GM18517 (cell line): ENCODE measurements around the gene THRB.
"Not testable (repeated sequence)": the region's sequence is repeated elsewhere in the genome, so short reads cannot be mapped to it uniquely, and the experiment has no call there.

ENCODE experiments used
- ATAC-seq: cut with Tn5 transposase; IDR thresholded peaks from one replicate; pipeline ENCODE4 v1.9.1; 2021; ENCODE audit warnings: mild to moderate bottlenecking, moderate library complexity; ENCODE audit not compliant: unreplicated experiment

The THRB gene

DNA sequence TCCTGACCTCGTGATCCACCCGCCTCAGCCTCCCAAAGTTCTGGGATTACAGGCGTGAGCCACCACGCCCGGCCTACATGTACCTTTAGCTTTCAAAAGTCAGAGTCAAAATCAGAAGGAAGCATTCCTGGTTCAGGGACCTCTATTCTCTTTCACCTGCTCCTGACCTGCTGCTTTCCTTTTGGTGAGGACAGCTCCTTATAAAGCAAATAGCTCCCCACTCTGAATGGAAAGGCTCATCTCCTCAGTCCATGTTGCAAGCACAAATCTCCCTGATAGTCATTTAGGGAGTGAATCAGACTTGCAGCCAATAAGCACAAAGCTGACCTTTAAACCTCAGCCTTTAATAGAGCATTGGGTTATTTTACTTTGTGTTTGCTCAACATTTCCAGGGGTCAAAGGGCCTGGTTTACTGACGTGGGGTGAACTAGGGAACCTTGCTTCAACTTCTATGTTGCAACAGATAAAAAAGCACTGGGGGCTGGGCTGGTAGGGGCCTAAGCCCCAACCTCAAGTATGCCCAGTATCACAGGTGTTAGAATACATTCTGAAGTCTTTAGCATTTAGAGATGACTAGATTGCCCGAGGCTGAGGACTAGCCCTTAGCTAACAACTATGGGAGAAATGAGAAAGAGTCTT is 43.1 kb downstream of the THRB start:
- no peak for ATAC-seq

DNA sequence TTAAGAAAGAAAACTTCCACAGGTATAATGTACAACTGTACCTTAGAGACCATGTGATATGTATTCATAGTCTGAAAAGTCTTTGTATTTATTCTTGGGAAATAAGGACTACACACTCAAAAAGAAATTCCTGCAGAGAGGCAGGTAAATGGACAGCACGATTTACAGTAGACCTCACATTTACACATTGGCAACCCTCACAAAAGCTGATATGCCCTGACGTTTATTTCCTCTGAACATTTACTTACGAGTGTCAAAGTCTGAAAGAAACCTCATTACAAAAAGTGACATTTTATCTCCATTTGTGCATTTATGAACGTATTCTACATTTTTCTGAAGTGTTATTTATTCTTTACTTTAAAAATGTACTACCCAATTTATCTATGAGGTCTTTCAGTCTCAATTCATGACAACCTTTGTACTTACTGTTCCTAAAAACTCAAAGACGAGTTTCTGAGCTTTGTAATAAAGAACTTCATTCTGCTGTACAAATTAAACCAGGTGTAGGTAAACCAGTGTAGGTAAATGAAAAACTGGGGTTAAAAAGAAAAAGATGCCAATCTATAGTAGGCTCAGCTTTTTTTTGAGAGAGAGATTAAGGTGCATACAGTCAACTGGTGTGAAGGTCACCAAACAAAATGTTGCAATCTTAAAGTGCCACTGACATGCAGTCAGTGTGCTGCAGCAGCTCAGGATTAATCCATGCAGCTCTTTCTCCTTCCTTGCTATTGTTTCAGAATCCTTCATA is 44.3 kb downstream of the THRB start:
- ATAC-seq: no peak

- ATAC-seq: no peak
Observed at GRCh38 chr3:24447836-24448235, 46.8 kb downstream of the THRB start.

DNA sequence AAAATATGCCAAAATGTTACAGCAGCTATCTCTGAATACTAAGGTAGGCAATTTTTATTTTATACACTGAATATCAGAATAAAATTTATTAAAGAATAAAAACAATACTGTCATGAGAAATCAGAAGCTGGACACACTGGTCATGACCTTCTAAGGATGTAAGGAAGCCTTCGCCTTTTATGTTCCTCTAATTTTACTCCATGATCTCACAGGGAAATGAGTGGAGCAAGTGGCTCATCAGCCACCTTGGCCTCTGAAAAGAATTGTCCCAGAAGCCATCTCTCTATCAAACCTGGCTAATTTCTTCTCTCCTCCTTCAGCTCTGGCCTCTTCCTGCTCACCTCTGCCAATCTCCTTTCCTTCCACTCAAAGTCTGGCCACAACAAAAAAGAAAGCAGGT is 48.6 kb downstream of the THRB start:
- no peak for ATAC-seq

- no peak for ATAC-seq
Observed at GRCh38 chr3:24443476-24443875, 51.2 kb downstream of the THRB start.

GRCh38 chr3:24440760-24441464 is 53.7 kb downstream of the THRB start:
- no peak for ATAC-seq

DNA sequence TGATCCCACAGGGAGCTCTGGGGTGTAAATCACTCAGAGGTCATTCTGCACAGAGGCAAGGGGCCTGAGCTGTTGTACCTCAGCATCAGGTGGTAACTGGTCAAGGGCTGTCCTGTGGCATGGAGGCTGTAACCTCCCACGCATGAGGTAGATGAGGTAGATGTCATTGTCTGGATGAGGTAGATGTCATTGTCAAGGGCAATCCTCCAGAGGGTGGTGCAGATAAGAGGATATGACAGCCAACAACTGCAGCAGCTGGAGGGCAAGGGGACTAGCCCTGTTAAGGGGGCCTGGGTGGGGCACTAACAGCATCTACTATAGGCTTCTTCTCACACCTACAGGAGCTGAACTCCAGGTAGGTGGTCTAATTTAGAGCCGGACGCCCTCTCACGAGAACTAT is 55.6 kb downstream of the THRB start:
- ATAC-seq: no peak

- no peak for ATAC-seq
Observed at GRCh38 chr3:24437326-24437725, 57.3 kb downstream of the THRB start.

- ATAC-seq: no peak
Observed at GRCh38 chr3:24435584-24435983, 59.1 kb downstream of the THRB start.

DNA sequence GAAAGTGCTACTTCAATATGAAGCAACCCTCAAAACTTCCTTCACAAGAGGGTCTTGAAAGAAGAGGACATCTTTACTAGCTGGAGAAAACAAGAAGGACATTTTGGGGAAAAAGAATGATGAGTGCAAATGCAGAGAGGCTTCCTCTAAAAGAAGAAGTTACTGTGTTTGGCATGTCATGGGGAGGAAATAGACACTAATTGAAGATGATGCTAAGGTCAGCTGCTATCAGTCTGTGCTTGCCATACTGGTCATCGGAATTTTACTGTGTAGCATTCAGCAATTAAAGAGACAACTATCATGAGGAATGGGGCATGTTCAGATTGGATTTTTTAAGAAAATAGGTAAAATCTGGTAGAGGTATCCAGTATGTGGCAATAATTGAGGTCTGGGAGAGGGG is 60.0 kb downstream of the THRB start:
- ATAC-seq: no peak

DNA sequence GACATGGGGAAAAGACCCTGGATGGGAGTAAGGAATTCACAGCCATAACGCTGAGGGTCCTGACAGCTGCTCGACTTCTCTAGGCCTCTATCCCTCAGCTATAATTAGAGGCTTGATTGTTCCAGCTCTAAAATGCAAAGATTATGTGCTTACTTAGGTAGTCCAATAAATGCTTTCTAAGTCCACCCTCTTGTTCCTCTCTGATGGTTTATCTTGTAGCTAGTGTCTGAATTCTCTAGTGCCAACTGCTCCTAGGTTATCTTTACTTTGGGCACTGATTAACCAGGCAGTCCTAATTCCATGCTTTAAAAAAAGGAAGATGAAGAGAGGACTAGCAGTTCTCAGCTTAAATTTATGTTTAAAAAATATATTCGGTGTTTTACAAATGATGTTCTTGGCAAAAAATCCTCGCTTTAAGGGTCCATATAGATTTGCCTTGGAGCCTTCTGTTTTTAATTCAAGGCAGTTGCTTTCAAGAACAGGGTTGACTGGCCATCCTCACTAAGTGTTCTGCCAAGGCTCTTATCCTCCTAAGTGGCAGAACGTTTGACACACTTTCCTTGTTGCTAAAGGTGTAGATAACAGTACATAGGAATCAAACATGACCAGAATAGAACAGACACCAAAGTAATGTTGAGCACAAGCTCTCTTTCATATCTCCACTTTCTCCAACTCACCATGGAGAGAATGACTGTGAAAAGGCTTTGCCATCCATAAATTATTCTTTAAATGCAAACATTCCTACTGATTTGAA is 60.6 kb downstream of the THRB start:
- ATAC-seq: no peak

DNA sequence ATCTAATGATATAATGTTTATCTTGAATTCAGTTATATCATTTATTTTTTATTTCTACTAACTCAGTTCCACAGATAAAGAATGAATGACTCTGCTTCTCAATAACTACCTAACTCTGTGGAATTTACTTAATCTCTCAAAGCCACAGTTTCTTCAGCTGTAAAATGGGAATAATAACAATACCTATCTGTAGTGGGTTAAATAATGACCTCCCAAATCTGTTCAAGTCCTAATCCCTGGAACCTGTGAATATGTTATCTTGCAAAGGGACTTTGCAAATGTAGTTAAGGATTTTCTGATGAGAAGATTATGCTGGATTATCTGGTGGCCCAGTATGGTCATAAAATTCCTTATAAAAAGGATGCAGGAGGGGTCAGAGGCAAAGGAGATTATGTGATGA is 61.7 kb downstream of the THRB start:
- no peak for ATAC-seq

- ATAC-seq: no peak
Observed at GRCh38 chr3:24428481-24428880, 66.2 kb downstream of the THRB start.

GRCh38 chr3:24426896-24427295 is 67.8 kb downstream of the THRB start:
- ATAC-seq: no peak

GRCh38 chr3:24420829-24421228 is 73.8 kb downstream of the THRB start:
- ATAC-seq: not testable (repeated sequence)

GRCh38 chr3:24420224-24420623 is 74.4 kb downstream of the THRB start:
- no peak for ATAC-seq

- ATAC-seq: no peak
Observed at GRCh38 chr3:24419067-24419791, 75.4 kb downstream of the THRB start.

DNA sequence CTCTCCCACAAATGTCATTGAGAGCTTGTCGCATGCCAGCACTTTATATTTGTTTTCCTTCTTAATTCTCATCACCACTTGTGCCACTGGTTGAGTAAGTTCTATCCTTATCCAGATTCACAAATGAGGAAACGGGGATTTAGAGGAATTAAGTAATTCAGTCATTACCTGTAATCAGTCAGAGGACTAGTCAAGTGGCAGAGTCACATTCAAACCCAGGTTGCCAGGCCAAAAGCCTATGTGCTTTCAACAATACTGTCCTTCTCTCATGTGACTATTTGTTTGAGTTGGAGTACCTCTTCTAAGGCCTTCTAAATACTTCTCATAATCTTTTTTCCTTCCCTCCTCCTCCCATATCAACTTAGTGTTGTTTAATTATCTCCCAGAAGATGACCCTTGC is 76.9 kb downstream of the THRB start:
- no peak for ATAC-seq

GRCh38 chr3:24416224-24416623 is 78.4 kb downstream of the THRB start:
- ATAC-seq: no peak

- no peak for ATAC-seq
Observed at GRCh38 chr3:24415824-24416223, 78.8 kb downstream of the THRB start.

GRCh38 chr3:24413662-24414061 is 81.0 kb downstream of the THRB start:
- ATAC-seq: not testable (repeated sequence)
